Keratinocyte (primary cell): ENCODE measurements around the gene TRAF2.

Experiments
- CTCF ChIP-seq, 3 experiments: IDR thresholded peaks in 1 of 3; conservative IDR thresholded peaks in 1 of 3; optimal IDR thresholded peaks in 1 of 3; 2 replicates in 2 of 3; 3 replicates in 1 of 3; pipeline versions ENCODE3 to v1.5.1; 2011; ENCODE audit warnings: low read length in 3 of 3, mild to moderate bottlenecking in 3 of 3, moderate library complexity in 2 of 3, control low read depth in 1 of 3, inconsistent platforms in 1 of 3; ENCODE audit not compliant: insufficient read depth in 2 of 3; ENCODE audit errors: extremely low read depth in 1 of 3
- EZH2 ChIP-seq: IDR thresholded peaks from one replicate; pipeline ENCODE4 v1.6.1; 2012; ENCODE audit warnings: inconsistent platforms, mild to moderate bottlenecking, low read length, moderate library complexity

DNA sequence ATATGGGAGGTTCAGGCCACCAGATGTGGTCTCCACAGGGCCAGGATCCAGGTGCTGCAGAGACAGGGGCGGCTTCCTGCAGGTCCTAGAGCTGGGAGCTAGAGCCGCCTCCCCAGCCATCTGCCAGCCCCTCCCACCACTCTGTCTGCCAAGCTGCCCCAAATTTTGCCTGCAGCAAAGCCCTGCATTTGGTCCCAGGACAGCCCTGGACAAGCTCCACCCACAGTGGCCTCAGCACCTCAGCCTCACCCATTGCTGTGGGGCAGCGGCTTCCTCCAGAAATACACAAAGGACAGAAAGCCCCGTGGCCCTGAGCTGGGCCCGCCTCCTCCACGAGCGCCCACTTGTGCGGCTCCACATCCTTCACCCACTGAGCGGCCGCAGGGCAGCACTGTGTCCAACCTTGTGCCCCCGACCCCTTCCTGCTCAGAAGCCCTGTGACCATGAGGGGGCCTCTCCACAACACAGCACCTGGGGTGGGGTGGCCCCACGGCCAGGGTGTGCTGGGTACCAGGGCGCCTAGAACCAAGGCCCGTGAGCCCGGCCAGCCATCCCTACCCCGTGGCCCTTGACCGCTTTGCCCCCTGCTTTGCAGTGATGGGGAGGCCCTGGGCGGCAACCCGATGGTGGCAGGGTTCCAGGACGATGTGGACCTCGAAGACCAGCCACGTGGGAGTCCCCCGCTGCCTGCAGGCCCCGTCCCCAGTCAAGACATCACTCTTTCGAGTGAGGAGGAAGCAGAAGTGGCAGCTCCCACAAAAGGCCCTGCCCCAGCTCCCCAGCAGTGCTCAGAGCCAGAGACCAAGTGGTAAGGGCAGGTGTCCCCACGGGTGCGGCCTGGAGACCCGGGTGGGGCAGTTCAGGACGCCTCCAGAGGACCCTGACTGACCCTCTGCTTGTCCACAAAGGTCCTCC, 47.7 kb upstream of the TRAF2 start:
- TF ChIP-seq CTCF (optimal IDR thresholded peaks at IDR 0.05 in 1 of 3, IDR thresholded peaks at IDR 0.05 in 1 of 3, conservative IDR thresholded peaks at IDR 0.05 in 1 of 3; ENCODE audit: extremely low read depth in 1 of 3, insufficient read depth in 2 of 3, low read length in 3 of 3), result no peak
- no peak for TF ChIP-seq EZH2
